Neutrophil (primary cell): ENCODE measurements around the gene TMEM198.

ENCODE experiments used
- H3K27ac ChIP-seq: fragments of 200-600 bp; sonication (generic); 2 replicates; pipeline ENCODE4 v1.5.1; 2016; ENCODE audit warnings: mild to moderate bottlenecking, moderate library complexity
- H3K27me3 ChIP-seq: fragments of 200-600 bp; sonication (generic); 2 replicates; pipeline ENCODE4 v1.6.0; 2016; ENCODE audit warnings: mild to moderate bottlenecking
- H3K36me3 ChIP-seq: fragments of 200-600 bp; sonication (generic); 2 replicates; pipeline ENCODE4 v1.5.1; 2017
- H3K4me1 ChIP-seq, 2 experiments: fragments of 200-600 bp in 1 of 2; sonication (generic) in 1 of 2; 1 replicate in 1 of 2; 2 replicates in 1 of 2; pipeline versions ENCODE4 v1.5.1 to v1.6.1; 2013 to 2016; ENCODE audit warnings: low read depth in 1 of 2, low read length in 1 of 2, mild to moderate bottlenecking in 1 of 2, moderate library complexity in 1 of 2; ENCODE audit not compliant: control insufficient read depth in 1 of 2, insufficient read depth in 1 of 2
- H3K4me3 ChIP-seq, 2 experiments: fragments of 200-600 bp in 1 of 2; sonication (generic) in 1 of 2; 1 replicate in 1 of 2; 2 replicates in 1 of 2; pipeline ENCODE4 v1.5.1; 2013 to 2016; ENCODE audit warnings: low read depth in 1 of 2, low read length in 1 of 2, mild to moderate bottlenecking in 1 of 2, moderate library complexity in 1 of 2
- H3K9me3 ChIP-seq: fragments of 200-600 bp; sonication (generic); 2 replicates; pipeline ENCODE4 v1.5.1; 2016
- CTCF ChIP-seq: fragments of 200-600 bp; sonication (generic); IDR thresholded peaks from 2 replicates; pipeline ENCODE4 v1.5.1; 2016; ENCODE audit warnings: antibody characterized with exemption

TMEM198 gene

GRCh38 chr2:219557791-219558785 is 14.3 kb downstream of the TMEM198 start:
- Histone ChIP-seq H3K4me3 (no peak overlapping the region), H3K36me3 (no peaks in the 10 kb centered on the region), H3K27me3 (peaks cover 33% of the 10 kb centered on the region), H3K27ac (no peak overlapping the region), H3K9me3 (no peaks in the 10 kb centered on the region), H3K4me1 (no peaks in the 10 kb centered on the region)
- no peak for TF ChIP-seq CTCF

GRCh38 chr2:219559156-219559915 is 15.5 kb downstream of the TMEM198 start:
- H3K9me3 ChIP-seq: no peaks in the 10 kb centered on the region
- H3K4me1 ChIP-seq: no peaks in the 10 kb centered on the region
- peaks cover 22% of the 10 kb centered on the region for H3K27me3 ChIP-seq
- no peak overlapping the region for H3K4me3 ChIP-seq
- no peak overlapping the region for H3K27ac ChIP-seq
- no peaks in the 10 kb centered on the region for H3K36me3 ChIP-seq
- TF ChIP-seq CTCF: no peak

GRCh38 chr2:219560037-219560892 is 16.4 kb downstream of the TMEM198 start:
- Histone ChIP-seq H3K4me1 (no peaks in the 10 kb centered on the region), H3K4me3 (no peak overlapping the region), H3K27me3 (peaks cover 14% of the 10 kb centered on the region), H3K27ac (no peak overlapping the region), H3K36me3 (no peaks in the 10 kb centered on the region), H3K9me3 (no peaks in the 10 kb centered on the region)
- peak; percentile 82 for TF ChIP-seq CTCF

GRCh38 chr2:219560893-219561178 is 17.0 kb downstream of the TMEM198 start:
- peaks cover 11% of the 10 kb centered on the region for H3K27me3 ChIP-seq

More at GRCh38 chr2:219560893-219561178, 17.0 kb downstream of the TMEM198 start:
- Histone ChIP-seq H3K9me3 (no peaks in the 10 kb centered on the region), H3K36me3 (no peaks in the 10 kb centered on the region), H3K27ac (no peak overlapping the region), H3K4me3 (no peak overlapping the region), H3K4me1 (no peaks in the 10 kb centered on the region)
- TF ChIP-seq CTCF: no peak
